22Rv1 (cell line): ENCODE data around the gene NPAT.

Source experiments
- CTCF ChIP-seq: fragments of 450-650 bp; IDR thresholded peaks from 2 replicates; pipeline ENCODE4 v1.5.1; 2017; ENCODE audit warnings: mild to moderate bottlenecking
- ZFX ChIP-seq: fragments of 450-650 bp; IDR thresholded peaks from 2 replicates; pipeline ENCODE4 v1.6.1; 2017; ENCODE audit warnings: antibody characterized with exemption, borderline replicate concordance

DNA sequence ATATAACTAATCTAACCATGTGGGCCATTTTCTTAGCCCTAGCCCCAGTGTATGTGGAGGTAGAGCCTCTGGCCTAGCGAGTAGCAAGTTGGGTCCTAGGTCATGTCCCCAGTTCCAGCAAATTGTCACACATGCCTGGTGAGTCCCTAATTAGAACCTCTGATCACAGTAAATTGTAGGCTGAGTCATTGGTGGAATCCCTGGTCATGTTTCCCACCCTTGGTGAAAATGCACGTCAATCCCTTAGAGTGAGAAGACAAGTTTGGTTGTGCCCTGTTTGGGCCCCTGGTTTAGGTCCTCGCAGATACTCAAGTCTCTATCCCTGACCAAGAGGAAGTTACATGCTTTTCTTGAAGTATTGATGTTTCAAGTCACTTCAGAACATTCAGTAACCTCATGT lies 47.1 kb upstream of the NPAT start:
- no peak for TF ChIP-seq CTCF
- TF ChIP-seq ZFX, result no peak
